Stomach smooth muscle (tissue), 2 donors: Measurements from ENCODE around the gene IKZF2.

Experiments
- H3K27ac ChIP-seq: one replicate; pipeline ENCODE4 v1.7.0; 2013; ENCODE audit warnings: mild to moderate bottlenecking, low read length, inconsistent platforms
- H3K27me3 ChIP-seq, 2 donors: one replicate each; pipeline ENCODE4 v1.7.0; 2013; ENCODE audit warnings: low read length in 2 of 2; ENCODE audit not compliant: insufficient read depth in 2 of 2, control insufficient read depth in 1 of 2
- H3K36me3 ChIP-seq, 2 donors: one replicate each; pipeline ENCODE4 v1.7.0; 2013; ENCODE audit warnings: low read length in 2 of 2; ENCODE audit not compliant: control insufficient read depth in 2 of 2, insufficient read depth in 2 of 2
- H3K4me1 ChIP-seq: one replicate; pipeline ENCODE4 v1.7.0; 2013; ENCODE audit warnings: low read length; ENCODE audit not compliant: control insufficient read depth, insufficient read depth
- H3K4me3 ChIP-seq, 2 donors: one replicate each; pipeline ENCODE4 v1.7.0; 2013; ENCODE audit warnings: low read length in 2 of 2
- H3K9ac ChIP-seq, 2 donors: one replicate each; pipeline ENCODE4 v1.7.0; 2013; ENCODE audit warnings: low read length in 2 of 2, mild to moderate bottlenecking in 1 of 2
- H3K9me3 ChIP-seq, 2 donors: one replicate each; pipeline ENCODE4 v1.7.0; 2013; ENCODE audit warnings: low read length in 2 of 2; ENCODE audit not compliant: control insufficient read depth in 2 of 2
- donor health status: healthy.
- donor health status: Pancreatic carcinoma.

The IKZF2 gene

GRCh38 chr2:212975333-212975732 is 176.1 kb downstream of the IKZF2 start:
- Histone ChIP-seq H3K27ac (no peak overlapping the region), H3K9me3 (no peaks in the 10 kb centered on the region), H3K9ac (no peak overlapping the region), H3K36me3 (no peaks in the 10 kb centered on the region), H3K4me3 (no peak overlapping the region), H3K27me3 (no peaks in the 10 kb centered on the region), H3K4me1 (no peaks in the 10 kb centered on the region)

DNA sequence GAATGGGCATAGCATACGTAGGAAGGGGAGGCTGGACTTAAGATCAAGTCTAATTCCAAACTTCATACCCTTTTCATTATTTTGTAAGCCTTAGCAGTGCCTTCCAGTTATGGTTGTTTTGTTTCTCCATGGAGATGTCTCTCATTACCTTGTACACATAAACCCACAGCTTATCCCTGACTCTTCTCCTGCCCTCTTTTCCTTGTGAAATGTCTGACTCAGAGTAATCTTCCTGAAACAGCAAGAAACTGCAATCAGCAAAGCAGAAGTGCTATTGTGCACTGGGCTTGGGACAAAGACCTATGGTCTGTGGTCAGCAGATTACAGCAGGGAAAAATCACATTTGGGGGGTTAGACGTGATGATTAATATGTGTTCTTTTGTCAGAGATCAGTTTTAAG is 176.7 kb downstream of the IKZF2 start:
- Histone ChIP-seq H3K27ac (no peak overlapping the region), H3K36me3 (no peaks in the 10 kb centered on the region), H3K4me3 (no peak overlapping the region), H3K9me3 (no peaks in the 10 kb centered on the region), H3K27me3 (no peaks in the 10 kb centered on the region), H3K4me1 (no peaks in the 10 kb centered on the region), H3K9ac (no peak overlapping the region)

DNA sequence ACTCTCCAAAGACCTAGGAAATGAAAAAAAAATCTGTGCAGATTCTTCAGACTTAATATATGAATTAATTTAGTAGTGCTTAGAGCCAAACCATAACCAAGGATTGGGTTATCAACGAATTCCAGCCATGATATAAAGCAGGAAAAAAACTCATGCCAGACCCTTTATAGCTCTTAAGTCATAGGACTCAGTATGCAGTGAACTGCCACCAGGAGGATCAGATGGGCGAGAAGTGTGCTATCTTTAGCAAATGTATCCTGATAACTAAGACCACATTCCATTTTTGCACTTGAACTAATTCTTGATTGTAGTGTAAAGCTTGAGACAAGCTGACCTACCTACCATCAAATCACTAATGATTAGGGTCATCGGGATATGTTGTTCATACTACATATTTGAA is 178.1 kb downstream of the IKZF2 start:
- Histone ChIP-seq H3K9ac (no peak overlapping the region), H3K27me3 (no peaks in the 10 kb centered on the region), H3K4me1 (no peaks in the 10 kb centered on the region), H3K4me3 (no peak overlapping the region), H3K9me3 (no peaks in the 10 kb centered on the region), H3K36me3 (no peaks in the 10 kb centered on the region), H3K27ac (no peak overlapping the region)

- no peak overlapping the region for H3K27ac ChIP-seq
- H3K9me3 ChIP-seq = no peaks in the 10 kb centered on the region
- no peaks in the 10 kb centered on the region for H3K4me1 ChIP-seq
- H3K27me3 ChIP-seq = no peaks in the 10 kb centered on the region
- H3K9ac ChIP-seq = no peak overlapping the region
- no peaks in the 10 kb centered on the region for H3K36me3 ChIP-seq
- H3K4me3 ChIP-seq = no peak overlapping the region
These were observed 181.3 kb downstream of the IKZF2 start for GRCh38 chr2:212970132-212970531.

DNA sequence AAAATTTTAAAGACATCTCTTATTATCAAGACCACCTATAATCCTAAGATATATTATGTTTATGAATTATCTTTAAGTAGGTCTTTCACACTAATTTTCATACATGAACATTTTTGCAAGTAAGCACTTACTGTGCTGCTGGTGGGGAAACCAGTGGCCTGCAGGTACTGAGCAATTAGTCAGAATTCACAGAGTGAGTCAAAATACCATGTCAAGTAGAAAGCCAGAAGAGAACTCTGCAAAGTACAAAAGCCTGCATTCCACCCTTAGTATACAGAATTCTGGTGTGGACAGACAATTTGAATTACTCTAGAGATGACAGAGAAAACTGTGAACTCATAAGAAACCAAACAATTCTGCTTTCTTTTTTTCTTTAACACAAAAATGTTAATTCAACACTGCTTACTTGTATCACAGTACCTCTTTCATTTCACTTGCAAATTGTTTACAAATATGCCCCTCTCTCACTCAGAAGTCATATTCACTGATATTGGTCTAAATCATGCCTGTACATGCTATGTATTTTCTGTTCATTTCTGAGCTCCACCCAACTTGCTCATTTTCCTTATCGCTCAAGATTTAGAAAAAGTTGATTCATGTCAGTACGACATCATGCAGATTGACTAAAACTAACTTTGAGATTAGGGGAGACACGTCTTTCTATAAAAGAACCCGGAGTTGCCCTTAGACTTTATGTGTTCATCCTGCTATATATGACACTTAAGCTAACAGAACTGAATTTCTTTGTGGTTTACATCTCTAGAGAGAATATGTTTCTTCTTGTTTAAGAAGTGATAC is 182.9 kb downstream of the IKZF2 start:
- Histone ChIP-seq H3K4me1 (no peaks in the 10 kb centered on the region), H3K9me3 (no peaks in the 10 kb centered on the region), H3K27me3 (no peaks in the 10 kb centered on the region), H3K9ac (no peak overlapping the region), H3K36me3 (no peaks in the 10 kb centered on the region), H3K27ac (no peak overlapping the region), H3K4me3 (no peak overlapping the region)

DNA sequence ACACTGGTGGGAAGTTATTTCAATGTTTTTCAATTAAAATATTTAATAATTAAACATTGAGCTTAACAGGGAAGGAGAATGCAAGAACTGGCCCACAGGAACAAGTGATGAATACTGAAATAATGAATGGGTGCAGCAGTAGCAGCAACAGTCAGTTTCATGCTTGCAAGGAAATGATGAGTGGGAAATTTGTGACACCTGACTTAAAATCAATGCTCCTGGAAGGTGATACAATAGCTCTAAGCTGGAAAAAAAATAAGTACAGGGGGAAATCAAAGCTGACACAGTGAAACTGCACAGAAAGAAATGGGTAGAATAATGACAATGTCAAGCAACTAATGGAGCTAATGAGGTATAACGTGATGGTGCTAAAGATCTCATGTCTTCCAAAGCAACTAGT is 184.5 kb downstream of the IKZF2 start:
- Histone ChIP-seq H3K4me3 (no peak overlapping the region), H3K9ac (no peak overlapping the region), H3K36me3 (no peaks in the 10 kb centered on the region), H3K27ac (no peak overlapping the region), H3K9me3 (no peaks in the 10 kb centered on the region), H3K4me1 (no peaks in the 10 kb centered on the region), H3K27me3 (no peaks in the 10 kb centered on the region)

DNA sequence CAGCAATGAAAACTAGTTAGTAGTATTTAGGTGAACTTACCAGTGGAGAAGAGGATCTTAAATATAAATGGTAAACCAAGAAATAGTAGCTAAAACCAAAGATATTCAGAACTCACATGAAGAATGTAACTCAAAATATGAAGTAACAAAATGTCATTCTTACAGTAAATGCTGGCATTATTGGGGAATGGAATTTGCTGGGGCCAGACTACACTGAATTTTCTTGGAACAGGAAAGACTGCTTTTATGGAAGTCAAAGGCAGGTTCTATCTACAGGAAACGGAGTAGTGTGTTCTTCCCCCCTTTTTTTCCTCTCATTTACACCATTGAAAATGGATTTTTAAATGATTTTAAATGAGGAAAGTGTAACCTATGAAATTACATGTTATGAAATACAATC is 188.7 kb downstream of the IKZF2 start:
- H3K4me1 ChIP-seq = no peaks in the 10 kb centered on the region
- no peak overlapping the region for H3K27ac ChIP-seq
- no peaks in the 10 kb centered on the region for H3K36me3 ChIP-seq
- no peaks in the 10 kb centered on the region for H3K27me3 ChIP-seq
- no peaks in the 10 kb centered on the region for H3K9me3 ChIP-seq
- H3K4me3 ChIP-seq = no peak overlapping the region
- no peak overlapping the region for H3K9ac ChIP-seq

DNA sequence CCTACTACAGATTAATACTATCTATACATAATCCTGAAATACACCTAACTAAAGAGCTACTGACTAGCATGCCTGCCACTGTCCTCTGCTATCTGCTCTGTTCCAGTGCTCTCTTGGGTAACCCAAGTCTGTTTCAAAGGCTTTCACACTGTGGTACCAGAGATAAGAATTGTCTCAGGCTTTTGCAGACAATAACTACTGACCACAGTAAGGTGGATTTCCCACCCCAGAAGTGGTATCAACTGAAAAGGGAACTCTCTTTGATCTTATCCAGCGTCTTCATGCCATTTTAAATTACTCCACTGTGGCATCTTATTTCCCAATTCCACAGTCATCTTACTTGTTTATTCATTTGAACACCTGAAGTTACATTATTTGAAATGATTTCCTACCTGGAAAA is 190.2 kb downstream of the IKZF2 start:
- H3K9me3 ChIP-seq = no peaks in the 10 kb centered on the region
- H3K4me3 ChIP-seq = no peak overlapping the region
- H3K27me3 ChIP-seq = no peaks in the 10 kb centered on the region
- no peak overlapping the region for H3K9ac ChIP-seq
- H3K36me3 ChIP-seq = no peaks in the 10 kb centered on the region
- no peaks in the 10 kb centered on the region for H3K4me1 ChIP-seq
- H3K27ac ChIP-seq = no peak overlapping the region

DNA sequence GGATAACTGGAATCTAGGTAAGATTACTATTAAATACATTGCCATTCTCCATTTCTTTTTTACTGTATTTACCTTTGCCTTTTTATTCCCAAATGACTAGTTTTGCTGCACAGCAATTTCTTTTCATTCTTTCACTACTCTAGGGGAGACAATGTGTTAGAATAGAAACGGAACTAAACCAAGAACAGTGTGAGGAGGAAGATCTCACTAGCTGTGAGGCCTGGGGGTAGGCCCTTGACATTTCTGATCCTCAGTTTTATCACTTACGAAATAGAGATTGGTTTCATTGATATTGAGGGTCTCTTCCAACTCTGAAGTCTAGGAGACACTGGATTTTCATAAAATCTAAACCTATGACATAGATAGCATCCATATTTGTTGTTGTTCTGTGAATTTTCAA is 191.1 kb downstream of the IKZF2 start:
- no peak overlapping the region for H3K4me3 ChIP-seq
- no peaks in the 10 kb centered on the region for H3K36me3 ChIP-seq
- H3K9me3 ChIP-seq = no peaks in the 10 kb centered on the region
- H3K4me1 ChIP-seq = no peaks in the 10 kb centered on the region
- H3K9ac ChIP-seq = no peak overlapping the region
- H3K27me3 ChIP-seq = no peaks in the 10 kb centered on the region
- no peak overlapping the region for H3K27ac ChIP-seq

DNA sequence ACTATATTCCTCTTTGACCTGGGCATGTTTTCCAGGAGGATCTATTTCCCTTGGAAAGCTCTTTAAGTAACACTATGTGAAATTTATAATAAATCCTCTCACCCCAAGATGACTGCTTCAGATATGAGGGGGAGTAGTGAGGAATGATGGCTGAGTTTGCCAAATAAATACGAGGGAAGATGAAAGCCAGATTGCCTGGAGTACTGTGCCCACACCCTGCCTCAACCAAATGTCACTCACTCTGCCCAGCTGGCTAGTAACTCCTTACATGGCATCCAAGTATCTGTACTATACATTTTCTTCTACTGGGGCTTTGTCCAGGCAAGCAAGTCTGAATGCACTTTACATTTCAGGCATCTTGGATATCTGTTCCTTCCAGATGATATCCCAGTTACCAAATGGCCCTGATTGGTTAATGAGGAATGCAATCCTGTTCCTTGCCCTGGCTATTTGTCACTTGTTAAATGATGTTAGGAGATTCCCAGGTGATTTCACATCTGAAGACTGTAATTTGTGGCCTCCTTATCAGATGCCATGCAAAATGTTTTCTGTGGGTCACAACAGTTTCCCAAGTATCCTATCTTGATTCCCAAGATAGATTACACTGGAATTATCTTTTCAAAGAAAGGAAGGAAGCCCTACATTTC is 191.8 kb downstream of the IKZF2 start:
- no peak overlapping the region for H3K9ac ChIP-seq
- H3K9me3 ChIP-seq = no peaks in the 10 kb centered on the region
- no peaks in the 10 kb centered on the region for H3K4me1 ChIP-seq
- H3K27ac ChIP-seq = no peak overlapping the region
- no peak overlapping the region for H3K4me3 ChIP-seq
- no peaks in the 10 kb centered on the region for H3K36me3 ChIP-seq
- no peaks in the 10 kb centered on the region for H3K27me3 ChIP-seq

DNA sequence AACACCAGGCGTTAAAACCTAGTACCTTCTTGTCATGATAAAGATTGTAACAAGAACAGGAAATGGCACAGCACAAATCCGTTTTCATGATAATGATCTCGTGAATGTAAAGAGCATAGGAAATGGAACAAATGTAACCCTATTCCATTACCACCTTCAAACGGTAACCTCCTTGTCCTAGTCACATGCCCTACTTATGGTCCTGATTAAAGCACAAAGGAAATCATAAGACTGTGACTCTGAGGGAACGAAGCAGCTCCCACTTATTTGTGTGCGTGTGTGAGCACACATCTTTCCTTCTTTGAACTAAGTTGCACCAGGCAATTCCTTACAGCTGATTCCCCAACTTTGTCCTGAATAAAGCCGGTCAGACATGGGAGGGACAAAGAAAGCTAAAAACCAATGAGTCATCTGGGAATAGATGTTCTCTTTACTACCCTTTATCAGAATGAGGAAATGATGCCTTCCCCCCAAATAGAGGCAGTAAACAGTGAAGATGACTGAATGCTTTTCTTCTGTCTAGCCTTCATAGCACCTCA is 192.6 kb downstream of the IKZF2 start:
- H3K36me3 ChIP-seq = no peaks in the 10 kb centered on the region
- no peaks in the 10 kb centered on the region for H3K4me1 ChIP-seq
- no peak overlapping the region for H3K4me3 ChIP-seq
- H3K9me3 ChIP-seq = no peaks in the 10 kb centered on the region
- no peak overlapping the region for H3K9ac ChIP-seq
- H3K27me3 ChIP-seq = no peaks in the 10 kb centered on the region
- H3K27ac ChIP-seq = no peak overlapping the region
